T-cell (primary cell): ENCODE data around the gene LTB. TPM values are rescaled to one million over a fixed set of nuclear protein-coding genes. Genes with fewer than 3 reads are reported as not detected.

Experiments
- ATAC-seq, 4 experiments: fragments of 200-7000 bp in 3 of 4; fragments of 150-1000 bp in 1 of 4; cut with Tn5 transposase; replicated peaks in 1 of 4; 1 replicate in 3 of 4; 2 replicates in 1 of 4; pipeline ENCODE4 v1.10.0; 2021; ENCODE audit warnings: moderate library complexity in 3 of 4, mild to moderate bottlenecking in 2 of 4, moderate number of reproducible peaks in 1 of 4
- CTCF ChIA-PET, 2 donors: fragments of 300-600 bp; sonication (Branson Sonifier 250); formaldehyde crosslinking; loops; one replicate each; lab custom pipeline; 2022; ENCODE audit warnings: antibody characterized with exemption in 2 of 2; lab: Charles Lee
- POLR2A ChIA-PET, 2 donors: fragments of 300-600 bp; sonication (Branson Sonifier 250); formaldehyde crosslinking; loops; one replicate each; lab custom pipeline; 2022; ENCODE audit warnings: antibody characterized with exemption in 2 of 2; lab: Charles Lee
- DNase-seq, 35 experiments: peaks; one replicate each; pipeline versions ENCODE4 v3.0.0 to v3.0.0-alpha.2; 2013 to 2023
- H3K27ac ChIP-seq: one replicate; pipeline ENCODE4 v1.5.1; 2013; ENCODE audit warnings: low read length
- H3K27me3 ChIP-seq, 2 experiments: replicated peaks in 1 of 2; 1 replicate in 1 of 2; 2 replicates in 1 of 2; pipeline versions ENCODE4 v1.6.1 to v1.7.0; 2013; ENCODE audit warnings: low read length in 1 of 2, mixed read lengths in 1 of 2; ENCODE audit not compliant: control insufficient read depth in 2 of 2, insufficient read depth in 2 of 2; ENCODE audit errors: extremely low read depth in 1 of 2
- H3K36me3 ChIP-seq, 2 donors: 1 replicate in 1 of 2; 2 replicates in 1 of 2; pipeline versions ENCODE4 v1.6.1 to v1.7.0; 2013; ENCODE audit warnings: low read length in 1 of 2; ENCODE audit not compliant: control insufficient read depth in 2 of 2, insufficient read depth in 1 of 2; ENCODE audit errors: extremely low read depth in 1 of 2
- H3K4me1 ChIP-seq, 2 experiments: 1 replicate in 1 of 2; 2 replicates in 1 of 2; pipeline versions ENCODE4 v1.6.1 to v1.7.0; 2013; ENCODE audit warnings: low read length in 2 of 2, mixed read lengths in 1 of 2; ENCODE audit not compliant: insufficient read depth in 2 of 2, control insufficient read depth in 1 of 2; ENCODE audit errors: extremely low read depth in 1 of 2
- H3K4me3 ChIP-seq, 2 donors: 1 replicate in 1 of 2; 2 replicates in 1 of 2; pipeline versions ENCODE4 v1.5.1 to v1.7.0; 2013; ENCODE audit warnings: mild to moderate bottlenecking in 2 of 2, low read length in 1 of 2, moderate library complexity in 1 of 2; ENCODE audit not compliant: control insufficient read depth in 1 of 2; ENCODE audit errors: extremely low read depth in 1 of 2
- H3K9me3 ChIP-seq: 2 replicates; pipeline ENCODE4 v1.7.0; 2013
- H3K27ac Mint-ChIP-seq, 2 donors: one replicate each; pipeline ENCODE4 v1.8.0; 2020 to 2021; ENCODE audit warnings: mild to moderate bottlenecking in 2 of 2, mixed read lengths in 2 of 2
- H3K27me3 Mint-ChIP-seq, 2 donors: one replicate each; pipeline ENCODE4 v1.8.0; 2021 to 2022; ENCODE audit warnings: mixed read lengths in 2 of 2
- H3K36me3 Mint-ChIP-seq: one replicate; pipeline ENCODE4 v1.8.0; 2021; ENCODE audit warnings: mixed read lengths
- H3K4me1 Mint-ChIP-seq, 3 donors: one replicate each; pipeline ENCODE4 v1.8.0; 2020 to 2022; ENCODE audit warnings: mixed read lengths in 3 of 3, mild to moderate bottlenecking in 1 of 3
- H3K4me3 Mint-ChIP-seq, 3 donors: one replicate each; pipeline ENCODE4 v1.8.0; 2020 to 2022; ENCODE audit warnings: mild to moderate bottlenecking in 3 of 3, mixed read lengths in 3 of 3, moderate library complexity in 3 of 3
- H3K9me3 Mint-ChIP-seq, 3 donors: one replicate each; pipeline ENCODE4 v1.8.0; 2020 to 2022; ENCODE audit warnings: mixed read lengths in 3 of 3
- WGBS: methylation state at CpG from one replicate; pipeline ENCODE4 v1.1.5; 2013; ENCODE audit warnings: missing lambda C conversion rate; ENCODE audit not compliant: insufficient coverage; 5-methylcytosine and 5-hydroxymethylcytosine counted together
- total RNA-seq, 35 experiments: library from RNA in 6 of 35; stranded (reverse) in 6 of 35; fragments of 120-200 nt in 1 of 35; gene quantifications; one replicate each; pipeline versions ENCODE4 v1.2.1 to v1.2.4 and lab custom pipeline; 2013 to 2026

The LTB gene
- total RNA-seq, 5 donors from 2014 or later (not counting 1 experiment from before 2014, with no cell fraction given), result 398 to 926 (median 813) TPM

GRCh38 chr6:31568537-31568961, 13.7 kb downstream of the LTB start:
- peaks cover 0 to 8% of the 10 kb centered on the region in 2 donors for H3K36me3 ChIP-seq
- CTCF ChIA-PET, result interaction anchor here (1.0 to 2.9 kb wide), 8 partner anchors 9 to 30 kb away, joined by 3 to 10 read pairs (median 6); partner anchors contain the start of genes DDX39B (in 1 of the 2) and LTB (in 1 of the 2)
- no peaks in the 10 kb centered on the region for H3K27me3 Mint-ChIP-seq

GRCh38 chr6:31567531-31568370, 14.5 kb downstream of the LTB start:
- CTCF ChIA-PET, result interaction anchor here (1.0 to 2.4 kb wide), 7 partner anchors 10 to 31 kb away, joined by 3 to 10 read pairs (median 6); partner anchors contain the start of gene DDX39B (in 1 of the 2)
- POLR2A ChIA-PET, result interaction anchor here (0.6 to 1.4 kb wide), 5 partner anchors 12 to 284 kb away, joined by 3 read pairs; partner anchors contain the start of gene DDX39B (in 1 of the 2)
- Histone ChIP-seq H3K27ac (peak overlapping the region; percentile 94), H3K36me3 (peaks cover 0 to 8% of the 10 kb centered on the region in 2 donors), H3K9me3 (no peaks in the 10 kb centered on the region), H3K4me1 (peaks cover 38 to 68% of the 10 kb centered on the region in 2 experiments), H3K27me3 (no peaks in the 10 kb centered on the region), H3K4me3 (no peak overlapping the region)
- peak overlapping the region in 2 of 3 donors; percentile 19 to 69 for H3K4me3 Mint-ChIP-seq
- H3K27ac Mint-ChIP-seq, result peak overlapping the region; percentile 90 to 91
- H3K27me3 Mint-ChIP-seq, result no peaks in the 10 kb centered on the region
- H3K4me1 Mint-ChIP-seq, result peaks cover 71 to 86% (median 83%) of the 10 kb centered on the region in 3 donors
- peak in 3 of 35 experiments; percentile 32 to 52 (median 32) for DNase-seq
- H3K9me3 Mint-ChIP-seq, result no peaks in the 10 kb centered on the region
- ATAC-seq, result no peak
- 41% methylated on average over 4 of the region's 9 CpGs for WGBS
- peaks cover 18% of the 10 kb centered on the region for H3K36me3 Mint-ChIP-seq

More at GRCh38 chr6:31568537-31568961, 13.7 kb downstream of the LTB start:
- peak in 34 of 35 experiments; percentile 30 to 94 (median 66) for DNase-seq
- Mint-ChIP-seq H3K9me3 (no peaks in the 10 kb centered on the region), H3K4me1 (peaks cover 74 to 88% (median 85%) of the 10 kb centered on the region in 3 donors), H3K4me3 (peak overlapping the region in 2 of 3 donors; percentile 19 to 69), H3K36me3 (peaks cover 12% of the 10 kb centered on the region), H3K27ac (peak overlapping the region; percentile 90 to 91)
- peak; percentile 54 to 71 (median 56) for ATAC-seq
- peaks cover 46 to 76% of the 10 kb centered on the region in 2 experiments for H3K4me1 ChIP-seq
- H3K4me3 ChIP-seq, result no peak overlapping the region
- no peaks in the 10 kb centered on the region for H3K27me3 ChIP-seq
- H3K9me3 ChIP-seq, result no peaks in the 10 kb centered on the region
- WGBS, result 0% methylated on average over 3 of the region's 3 CpGs
- POLR2A ChIA-PET, result interaction anchor here (0.7 to 1.4 kb wide), 3 partner anchors 12 to 27 kb away, joined by 3 read pairs; partner anchors contain the start of gene DDX39B (in 1 of the 2)
- peak overlapping the region; percentile 94 for H3K27ac ChIP-seq

GRCh38 chr6:31560697-31561058, 21.5 kb downstream of the LTB start:
- Mint-ChIP-seq H3K9me3 (no peaks in the 10 kb centered on the region), H3K4me1 (peaks cover 76 to 85% (median 81%) of the 10 kb centered on the region in 3 donors), H3K36me3 (peaks cover 36% of the 10 kb centered on the region), H3K4me3 (peak overlapping the region in 2 of 3 donors; percentile 66 to 92), H3K27me3 (no peaks in the 10 kb centered on the region), H3K27ac (peak overlapping the region; percentile 91)
- H3K27ac ChIP-seq, result peak overlapping the region; percentile 81
- DNase-seq (no peak), ATAC-seq (no peak)
- no peaks in the 10 kb centered on the region for H3K27me3 ChIP-seq
- POLR2A ChIA-PET, result no interaction called here
- CTCF ChIA-PET, result interaction anchor here in 1 of 2 donors (1.6 kb wide), 1 partner anchor 10 kb away, joined by 4 read pairs; no protein-coding TSS in a partner anchor
- no peak overlapping the region for H3K4me3 ChIP-seq
- H3K4me1 ChIP-seq, result peaks cover 36 to 66% of the 10 kb centered on the region in 2 experiments
- no peaks in the 10 kb centered on the region for H3K9me3 ChIP-seq
- H3K36me3 ChIP-seq, result peaks cover 0 to 18% of the 10 kb centered on the region in 2 donors

- 2% methylated on average over 5 of the region's 7 CpGs for WGBS
- Mint-ChIP-seq H3K4me1 (peaks cover 72 to 79% (median 76%) of the 10 kb centered on the region in 3 donors), H3K9me3 (no peaks in the 10 kb centered on the region), H3K36me3 (peaks cover 33% of the 10 kb centered on the region), H3K4me3 (peak overlapping the region; percentile 66 to 92 (median 66)), H3K27me3 (no peaks in the 10 kb centered on the region), H3K27ac (peak overlapping the region; percentile 91)
- peak overlapping the region in 1 of 2 donors; percentile 10 for H3K4me3 ChIP-seq
- peak in 12 of 35 experiments; percentile 26 to 69 (median 40) for DNase-seq
- H3K27ac ChIP-seq, result peak overlapping the region; percentile 81
- H3K36me3 ChIP-seq, result peaks cover 0 to 16% of the 10 kb centered on the region in 2 donors
- ChIA-PET CTCF (interaction anchor here in 1 of 2 donors (1.3 kb wide), 1 partner anchor 23 kb away, joined by 6 read pairs; the partner anchor contains the start of gene LTB), POLR2A (interaction anchor here in 1 of 2 donors (0.5 to 0.6 kb wide), 2 partner anchors 35 to 1121 kb away, joined by 3 to 4 read pairs; no protein-coding TSS in a partner anchor)
- no peaks in the 10 kb centered on the region for H3K9me3 ChIP-seq
- ATAC-seq, result peak; percentile 54 to 73 (median 68)
- H3K27me3 ChIP-seq, result no peaks in the 10 kb centered on the region
- peaks cover 36 to 66% of the 10 kb centered on the region in 2 experiments for H3K4me1 ChIP-seq
Observed at GRCh38 chr6:31559958-31560696, 22.1 kb downstream of the LTB start.

- H3K4me3 ChIP-seq, result peak overlapping the region; percentile 36
- no CpG with 5 or more reads among the region's 4 CpGs for WGBS
- H3K36me3 ChIP-seq, result peaks cover 0 to 14% of the 10 kb centered on the region in 2 donors
- CTCF ChIA-PET, result interaction anchor here in 1 of 2 donors (1.1 to 1.3 kb wide), 3 partner anchors 16 to 39 kb away, joined by 5 to 6 read pairs (median 5); partner anchors contain the start of genes LTB and TNF
- peaks cover 28% of the 10 kb centered on the region for H3K36me3 Mint-ChIP-seq
- ATAC-seq (peak; percentile 21 to 34 (median 27)), DNase-seq (no peak)
- H3K4me1 Mint-ChIP-seq, result peaks cover 70 to 78% (median 71%) of the 10 kb centered on the region in 3 donors
- no peaks in the 10 kb centered on the region for H3K27me3 Mint-ChIP-seq
- peaks cover 36 to 66% of the 10 kb centered on the region in 2 experiments for H3K4me1 ChIP-seq
- no peaks in the 10 kb centered on the region for H3K27me3 ChIP-seq
- peak overlapping the region; percentile 66 to 92 (median 74) for H3K4me3 Mint-ChIP-seq
- H3K27ac Mint-ChIP-seq, result peak overlapping the region; percentile 91
- H3K9me3 ChIP-seq, result no peaks in the 10 kb centered on the region
- peak overlapping the region; percentile 81 for H3K27ac ChIP-seq
- H3K9me3 Mint-ChIP-seq, result no peaks in the 10 kb centered on the region
- POLR2A ChIA-PET, result interaction anchor here in 1 of 2 donors (1.0 to 1.5 kb wide), 2 partner anchors 25 to 37 kb away, joined by 3 read pairs; no protein-coding TSS in a partner anchor
Observed at GRCh38 chr6:31559606-31559957, 22.6 kb downstream of the LTB start.
